Stimulated activated CD4-positive, alpha-beta T cell treated with anti-CD3 and anti-CD28 coated beads, Interleukin-15, amount 100 ng/mL, for 24 hours (primary cell): ENCODE data around the gene PDE4A.
A peak's percentile ranks its signal among the peaks of the same experiment; 100 is the strongest.
"Not testable (repeated sequence)": the region's sequence is repeated elsewhere in the genome, so short reads cannot be mapped to it uniquely, and the experiment has no call there.

ENCODE experiments used
- DNase-seq: peaks from one replicate; pipeline ENCODE4 v3.0.0-alpha.2; 2020

The PDE4A gene

GRCh38 chr19:10420444-10421239 lies at the start of gene PDE4A:
Gene PDE4A, plus strand, starts transcription at chr19:10420538. Its CDS starts 227 bp downstream, at chr19:10420765.
- peak; percentile 74 for DNase-seq

- DNase-seq = no peak
Measured at GRCh38 chr19:10372690-10373089, 47.6 kb upstream of the PDE4A start.

- no peak for DNase-seq
Measured at GRCh38 chr19:10374931-10375330, 45.4 kb upstream of the PDE4A start.

GRCh38 chr19:10377140-10377640 lies 43.1 kb upstream of the PDE4A start:
- DNase-seq = not testable (repeated sequence)

GRCh38 chr19:10378124-10378523 lies 42.2 kb upstream of the PDE4A start:
- DNase-seq = no peak

- DNase-seq = no peak
Measured at GRCh38 chr19:10379880-10380312, 40.4 kb upstream of the PDE4A start.

GRCh38 chr19:10380313-10381102 lies 39.8 kb upstream of the PDE4A start, which contains the start of gene TYK2:
Gene TYK2, minus strand, starts transcription at chr19:10380572. Its CDS starts 2,166 bp downstream, at chr19:10378406.
- peak; percentile 96 for DNase-seq

- DNase-seq = not testable (repeated sequence)
Measured at GRCh38 chr19:10383223-10383499, 37.2 kb upstream of the PDE4A start.

GRCh38 chr19:10384580-10384979 lies 35.8 kb upstream of the PDE4A start:
- DNase-seq = no peak

GRCh38 chr19:10388957-10389356 lies 31.4 kb upstream of the PDE4A start:
- peak; percentile 88 for DNase-seq

GRCh38 chr19:10389863-10390262 lies 30.5 kb upstream of the PDE4A start:
- peak; percentile 41 for DNase-seq

- peak; percentile 78 for DNase-seq
Measured at GRCh38 chr19:10390652-10391286, 29.6 kb upstream of the PDE4A start.

GRCh38 chr19:10392120-10392519 lies 28.2 kb upstream of the PDE4A start:
- DNase-seq = no peak

- DNase-seq = no peak
Measured at GRCh38 chr19:10393137-10393536, 27.2 kb upstream of the PDE4A start.

GRCh38 chr19:10395003-10395402 lies 25.3 kb upstream of the PDE4A start:
- DNase-seq = no peak

- no peak for DNase-seq
Measured at GRCh38 chr19:10395436-10395835, 24.9 kb upstream of the PDE4A start.

GRCh38 chr19:10395917-10396316 lies 24.4 kb upstream of the PDE4A start:
- no peak for DNase-seq

- DNase-seq = no peak
Measured at GRCh38 chr19:10398819-10399218, 21.5 kb upstream of the PDE4A start.

- not testable (repeated sequence) for DNase-seq
Measured at GRCh38 chr19:10399340-10399739, 21.0 kb upstream of the PDE4A start.

GRCh38 chr19:10399878-10400277 lies 20.5 kb upstream of the PDE4A start:
- DNase-seq = no peak

- DNase-seq = peak; percentile 54
Measured at GRCh38 chr19:10402441-10403038, 17.8 kb upstream of the PDE4A start.

GRCh38 chr19:10403137-10404021 lies 17.0 kb upstream of the PDE4A start, which contains the start of gene CDC37:
Gene CDC37, minus strand, starts transcription at chr19:10403542. Its CDS starts 63 bp downstream, at chr19:10403479.
- DNase-seq = peak; percentile 98
